ENCODE measurements around the gene ANKRD9. TPM values are rescaled to one million over a fixed set of nuclear protein-coding genes. Genes with fewer than 3 reads are reported as not detected.

The ANKRD9 gene
- total RNA-seq = 22.4 TPM
- long read RNA-seq, full-length matches to known transcripts = 92 of 111 reads
- long read RNA-seq, partial matches to known transcripts = 0 of 111 reads
- long read RNA-seq, other reads (novel, unspliced or antisense) = 19 of 111 reads

GRCh38 chr14:102509746-102510615 is at the start of gene ANKRD9:
TSS of gene ANKRD9 (minus strand) at chr14:102509776. CDS start at chr14:102507889, 1,887 bp downstream.
- TF ChIP-seq CTCF (IDR thresholded peaks at IDR 0.05) = no peak
- H3K4me1 ChIP-seq = peaks cover 16% of the 10 kb centered on the region
- H3K27me3 ChIP-seq = no peaks in the 10 kb centered on the region
- DNase-seq (peak; percentile 98), ATAC-seq (peak; percentile 91)
- peak within 1 kb of the TSS; percentile 76 for H3K4me3 ChIP-seq
- no peaks in the 10 kb centered on the region for H3K36me3 ChIP-seq
- no peaks in the 10 kb centered on the region for H3K9me3 ChIP-seq
- intact Hi-C loops (cut with DNase I) = no loop called here
- peak within 1 kb of the TSS; percentile 76 for H3K27ac ChIP-seq

- H3K36me3 ChIP-seq = no peaks in the 10 kb centered on the region
- H3K4me3 ChIP-seq = no peak overlapping the region
- intact Hi-C loops (cut with DNase I) = no loop called here
- no peaks in the 10 kb centered on the region for H3K4me1 ChIP-seq
- no peak for TF ChIP-seq CTCF (IDR thresholded peaks at IDR 0.05)
- no peak for ATAC-seq
- no peak overlapping the region for H3K27ac ChIP-seq
- no peak for DNase-seq
- H3K9me3 ChIP-seq = no peaks in the 10 kb centered on the region
- H3K27me3 ChIP-seq = no peaks in the 10 kb centered on the region
Measured at GRCh38 chr14:102558556-102558955, 49.0 kb upstream of the ANKRD9 start.

GRCh38 chr14:102557434-102558226 is 48.1 kb upstream of the ANKRD9 start:
- no peak for TF ChIP-seq CTCF (IDR thresholded peaks at IDR 0.05)
- no peak for ATAC-seq
- no peaks in the 10 kb centered on the region for H3K36me3 ChIP-seq
- DNase-seq = no peak
- H3K4me3 ChIP-seq = no peak overlapping the region
- intact Hi-C loops (cut with DNase I) = no loop called here
- no peak overlapping the region for H3K27ac ChIP-seq
- H3K27me3 ChIP-seq = no peaks in the 10 kb centered on the region
- H3K4me1 ChIP-seq = no peaks in the 10 kb centered on the region
- H3K9me3 ChIP-seq = no peaks in the 10 kb centered on the region

GRCh38 chr14:102556098-102556677 is 46.6 kb upstream of the ANKRD9 start:
- Histone ChIP-seq H3K9me3 (no peaks in the 10 kb centered on the region), H3K4me1 (no peaks in the 10 kb centered on the region), H3K27me3 (no peaks in the 10 kb centered on the region), H3K27ac (no peak overlapping the region), H3K36me3 (no peaks in the 10 kb centered on the region), H3K4me3 (no peak overlapping the region)
- ATAC-seq (no peak), DNase-seq (no peak)
- intact Hi-C loops (cut with DNase I) = no loop called here
- no peak for TF ChIP-seq CTCF (IDR thresholded peaks at IDR 0.05)
